Thyroid gland (tissue), 4 donors: Measurements from ENCODE around the gene VAV3.

Experiments
- CTCF ChIP-seq, 6 experiments: fragments of 200-600 bp in 3 of 6; fragments of 450-650 bp in 3 of 6; sonication (generic) in 3 of 6; IDR thresholded peaks; one replicate each; pipeline ENCODE4 v1.5.1; 2016 to 2019; ENCODE audit warnings: antibody characterized with exemption in 6 of 6, mild to moderate bottlenecking in 2 of 6, inconsistent platforms in 1 of 6, moderate library complexity in 1 of 6
- POLR2A ChIP-seq, 2 donors: fragments of 450-650 bp; IDR thresholded peaks; one replicate each; pipeline ENCODE4 v1.6.1; 2017; ENCODE audit warnings: antibody characterized with exemption in 2 of 2, mild to moderate bottlenecking in 2 of 2, moderate library complexity in 1 of 2

DNA sequence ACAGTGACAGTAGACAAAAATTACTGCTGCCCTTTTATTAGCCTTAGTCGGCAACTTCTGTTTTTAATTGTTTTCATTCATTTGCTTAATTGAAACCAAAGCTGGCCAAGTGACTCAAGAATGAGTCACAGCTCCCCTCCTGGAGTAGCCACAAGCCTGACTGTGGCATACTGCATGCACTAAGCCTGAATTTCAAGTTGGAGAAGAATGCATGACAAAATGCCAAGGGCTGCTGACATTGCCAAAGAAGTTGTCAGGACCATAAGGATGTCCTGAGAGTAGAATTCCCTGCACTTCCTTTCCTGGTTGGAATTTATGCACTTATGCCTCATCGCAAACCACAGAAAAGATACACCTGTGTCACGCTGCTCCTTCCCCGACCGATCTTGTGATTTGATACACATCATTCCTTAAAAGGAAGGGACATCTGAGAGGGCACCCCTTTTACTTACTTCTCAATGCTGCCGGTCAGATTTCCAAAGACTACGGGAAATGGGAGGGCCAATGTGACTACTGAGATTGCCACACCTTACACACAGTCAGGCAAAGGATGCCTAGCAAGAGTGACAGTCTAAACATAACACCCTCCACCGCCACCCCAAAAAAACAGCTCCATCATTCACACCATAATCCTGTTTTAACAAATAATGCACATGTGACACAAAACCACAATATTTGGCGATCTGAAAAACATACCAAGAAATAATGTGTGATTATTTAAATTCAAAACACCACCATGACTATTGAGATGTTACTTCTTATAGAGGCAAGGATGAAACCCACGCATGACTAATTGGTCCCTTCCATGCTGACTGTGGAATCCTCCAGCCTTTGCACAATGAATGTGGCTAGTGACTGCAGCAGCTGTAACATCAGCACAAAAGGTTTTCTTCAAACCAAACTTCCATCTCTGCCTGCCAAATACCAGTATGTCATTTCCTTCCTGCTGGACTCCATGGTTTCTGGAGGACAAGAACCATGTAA lies 28.2 kb downstream of the VAV3 start:
- no peak for TF ChIP-seq CTCF (IDR thresholded peaks at IDR 0.05)
- no peak for TF ChIP-seq POLR2A (IDR thresholded peaks at IDR 0.05)
